Colonic mucosa (tissue), 4 donors: ENCODE data around the gene EPHA2. TPM values are rescaled to one million over a fixed set of nuclear protein-coding genes. Genes with fewer than 3 reads are reported as not detected.

Source experiments
- DNase-seq: peaks from one replicate; pipeline ENCODE4 v3.0.0-alpha.2; 2020
- H3K27ac ChIP-seq: fragments of 200-600 bp; one replicate; pipeline ENCODE4 v1.8.0; 2021
- H3K27me3 ChIP-seq: fragments of 200-600 bp; one replicate; pipeline ENCODE4 v1.8.0; 2021
- H3K36me3 ChIP-seq: fragments of 200-600 bp; one replicate; pipeline ENCODE4 v1.8.0; 2021
- H3K4me1 ChIP-seq: fragments of 200-600 bp; one replicate; pipeline ENCODE4 v1.8.0; 2021; ENCODE audit warnings: mild to moderate bottlenecking
- H3K4me3 ChIP-seq: fragments of 200-600 bp; one replicate; pipeline ENCODE4 v1.8.0; 2021
- H3K9ac ChIP-seq, 2 donors: one replicate each; pipeline ENCODE4 v1.7.0; 2013; ENCODE audit warnings: control low read depth in 2 of 2, low read depth in 2 of 2, low read length in 2 of 2
- H3K9me3 ChIP-seq: fragments of 200-600 bp; one replicate; pipeline ENCODE4 v1.8.0; 2021
- CTCF ChIP-seq: fragments of 200-600 bp; IDR thresholded peaks from one replicate; pipeline ENCODE4 v1.8.0; 2022; ENCODE audit warnings: antibody characterized with exemption, mild to moderate bottlenecking
- intact Hi-C: fragments of 100-400 bp; cut with DNase I; formaldehyde crosslinking; loops from one replicate; pipeline ENCODE4 v1.14.1; 2022
- total RNA-seq, 2 donors: library from RNA; stranded (reverse); fragmentation: NEBNext Ultra II Directional in 1 of 2; extraction: Animal tissue kit (Norgen Biotek cat#: 25700) in 1 of 2; gene quantifications; one replicate each; pipeline ENCODE4 v1.2.1, GENCODE V29; 2021
- donor health status: healthy.
- donor health status: DM: no; HTN: no; CAD: no.
- donor health status: DM: no; HTN: no; CAD: no.

Gene EPHA2
- total RNA-seq, 2 donors from 2014 or later: 15.7 to 40.8 TPM

GRCh38 chr1:16142383-16142995 is 13.4 kb downstream of the EPHA2 start:
- Histone ChIP-seq H3K4me3 (no peak overlapping the region), H3K9me3 (no peaks in the 10 kb centered on the region), H3K9ac (no peak overlapping the region), H3K36me3 (no peaks in the 10 kb centered on the region), H3K27me3 (no peaks in the 10 kb centered on the region), H3K27ac (no peak overlapping the region), H3K4me1 (peaks cover 15% of the 10 kb centered on the region)
- intact Hi-C loops: loop anchor here (5.0 kb wide), 1 partner anchor 60 kb away; no protein-coding TSS in a partner anchor
- no peak for TF ChIP-seq CTCF
- no peak for DNase-seq

- H3K27ac ChIP-seq: no peak overlapping the region
- no peaks in the 10 kb centered on the region for H3K9me3 ChIP-seq
- H3K4me3 ChIP-seq: no peak overlapping the region
- H3K27me3 ChIP-seq: no peaks in the 10 kb centered on the region
- H3K9ac ChIP-seq: no peak overlapping the region
- H3K4me1 ChIP-seq: peaks cover 15% of the 10 kb centered on the region
- no peaks in the 10 kb centered on the region for H3K36me3 ChIP-seq
- no peak for TF ChIP-seq CTCF
- DNase-seq: no peak
- intact Hi-C loops: loop anchor here (5.0 kb wide), 1 partner anchor 59 kb away; no protein-coding TSS in a partner anchor
Measured at GRCh38 chr1:16141573-16142336, 14.1 kb downstream of the EPHA2 start.

GRCh38 chr1:16140068-16140596 is 15.7 kb downstream of the EPHA2 start:
- Histone ChIP-seq H3K4me3 (no peak overlapping the region), H3K9me3 (no peaks in the 10 kb centered on the region), H3K27me3 (no peaks in the 10 kb centered on the region), H3K9ac (no peak overlapping the region), H3K36me3 (no peaks in the 10 kb centered on the region), H3K27ac (no peak overlapping the region), H3K4me1 (peaks cover 11% of the 10 kb centered on the region)
- TF ChIP-seq CTCF: no peak
- intact Hi-C loops: loop anchor here (5.0 kb wide), 1 partner anchor 58 kb away; no protein-coding TSS in a partner anchor
- DNase-seq: no peak

GRCh38 chr1:16139473-16139962 is 16.4 kb downstream of the EPHA2 start:
- intact Hi-C loops: no loop called here
- Histone ChIP-seq H3K4me3 (no peak overlapping the region), H3K9me3 (no peaks in the 10 kb centered on the region), H3K27me3 (no peaks in the 10 kb centered on the region), H3K9ac (no peak overlapping the region), H3K27ac (no peak overlapping the region), H3K4me1 (peaks cover 5% of the 10 kb centered on the region), H3K36me3 (no peaks in the 10 kb centered on the region)
- no peak for DNase-seq
- no peak for TF ChIP-seq CTCF

GRCh38 chr1:16138772-16139221 is 17.1 kb downstream of the EPHA2 start:
- H3K9ac ChIP-seq: no peak overlapping the region
- no peak overlapping the region for H3K4me3 ChIP-seq
- TF ChIP-seq CTCF: no peak
- no peak for DNase-seq
- no peaks in the 10 kb centered on the region for H3K36me3 ChIP-seq
- intact Hi-C loops: no loop called here
- no peaks in the 10 kb centered on the region for H3K9me3 ChIP-seq
- H3K27me3 ChIP-seq: no peaks in the 10 kb centered on the region
- no peak overlapping the region for H3K27ac ChIP-seq
- H3K4me1 ChIP-seq: no peaks in the 10 kb centered on the region
